Measurements from ENCODE around the gene PALLD.
A peak's percentile ranks its signal among the peaks of the same experiment; 100 is the strongest.
"Not testable (repeated sequence)": the region's sequence is repeated elsewhere in the genome, so short reads cannot be mapped to it uniquely, and the experiment has no call there.

PALLD gene

GRCh38 chr4:168498251-168498650 lies 1.4 kb downstream of the PALLD start:
- DNase-seq, result no peak

- no peak for DNase-seq
Measured at GRCh38 chr4:168499241-168499640, 2.4 kb downstream of the PALLD start.

- DNase-seq, result no peak
Measured at GRCh38 chr4:168501407-168501806, 4.6 kb downstream of the PALLD start.

- no peak for DNase-seq
Measured at GRCh38 chr4:168502861-168503260, 6.0 kb downstream of the PALLD start.

GRCh38 chr4:168503652-168504362 lies 7.0 kb downstream of the PALLD start:
- DNase-seq, result no peak

GRCh38 chr4:168504526-168504925 lies 7.7 kb downstream of the PALLD start:
- no peak for DNase-seq

GRCh38 chr4:168506014-168506413 lies 9.2 kb downstream of the PALLD start:
- no peak for DNase-seq

GRCh38 chr4:168507178-168507815 lies 10.4 kb downstream of the PALLD start:
- no peak for DNase-seq

- DNase-seq, result no peak
Measured at GRCh38 chr4:168508683-168509082, 11.8 kb downstream of the PALLD start.

GRCh38 chr4:168509786-168510185 lies 12.9 kb downstream of the PALLD start:
- peak; percentile 16 to 34 for DNase-seq

GRCh38 chr4:168511780-168512489 lies 15.1 kb downstream of the PALLD start:
- peak; percentile 60 for DNase-seq

- not testable (repeated sequence) for DNase-seq
Measured at GRCh38 chr4:168513826-168514225, 17.0 kb downstream of the PALLD start.

- DNase-seq, result no peak
Measured at GRCh38 chr4:168514249-168514852, 17.5 kb downstream of the PALLD start.

GRCh38 chr4:168515222-168516011 lies 18.6 kb downstream of the PALLD start:
- no peak for DNase-seq

GRCh38 chr4:168516841-168517240 lies 20.0 kb downstream of the PALLD start:
- DNase-seq, result no peak

GRCh38 chr4:168519576-168519975 lies 22.7 kb downstream of the PALLD start:
- DNase-seq, result no peak

GRCh38 chr4:168521721-168522120 lies 24.9 kb downstream of the PALLD start:
- DNase-seq, result no peak

- no peak for DNase-seq
Measured at GRCh38 chr4:168522356-168522755, 25.5 kb downstream of the PALLD start.

- DNase-seq, result no peak
Measured at GRCh38 chr4:168522829-168523489, 26.1 kb downstream of the PALLD start.

- DNase-seq, result no peak
Measured at GRCh38 chr4:168524006-168524405, 27.2 kb downstream of the PALLD start.

GRCh38 chr4:168524897-168525296 lies 28.0 kb downstream of the PALLD start:
- no peak for DNase-seq

GRCh38 chr4:168527560-168527959 lies 30.7 kb downstream of the PALLD start:
- no peak for DNase-seq

Measured in stimulated activated CD4-positive, alpha-beta T cell treated with anti-CD3 and anti-CD28 coated beads, Interleukin-2, amount 100 ng/mL, for 24 hours (primary cell).